HEK293T (cell line): ENCODE data around the gene TESK2.
"Not testable (repeated sequence)": the region's sequence is repeated elsewhere in the genome, so short reads cannot be mapped to it uniquely, and the experiment has no call there.

Source experiments
- BHLHE40 ChIP-seq: fragments of 450-650 bp; IDR thresholded peaks from 2 replicates; pipeline ENCODE4 v1.6.1; 2016; ENCODE audit warnings: mild to moderate bottlenecking, moderate library complexity, borderline replicate concordance
- FOXK2 ChIP-seq: fragments of 450-650 bp; IDR thresholded peaks from 2 replicates; pipeline ENCODE4 v1.6.1; 2016; ENCODE audit warnings: mild to moderate bottlenecking
- FOXM1 ChIP-seq: fragments of 450-650 bp; IDR thresholded peaks from 2 replicates; pipeline ENCODE4 v1.6.1; 2017; ENCODE audit warnings: mild to moderate bottlenecking, borderline replicate concordance
- L3MBTL2 ChIP-seq: fragments of 450-650 bp; conservative IDR thresholded peaks from 2 replicates; pipeline ENCODE4 v1.6.1; 2016; ENCODE audit warnings: mild to moderate bottlenecking
- LEF1 ChIP-seq: fragments of 450-650 bp; IDR thresholded peaks from 2 replicates; pipeline ENCODE4 v1.6.1; 2017; ENCODE audit warnings: mild to moderate bottlenecking, borderline replicate concordance
- SP1 ChIP-seq: fragments of 450-650 bp; IDR thresholded peaks from 2 replicates; pipeline ENCODE4 v1.6.1; 2017
- TF ChIP-seq, protein P1 (sequence below): fragments of 450-650 bp; IDR thresholded peaks from 2 replicates; pipeline ENCODE4 v1.6.1; 2016

DNA sequence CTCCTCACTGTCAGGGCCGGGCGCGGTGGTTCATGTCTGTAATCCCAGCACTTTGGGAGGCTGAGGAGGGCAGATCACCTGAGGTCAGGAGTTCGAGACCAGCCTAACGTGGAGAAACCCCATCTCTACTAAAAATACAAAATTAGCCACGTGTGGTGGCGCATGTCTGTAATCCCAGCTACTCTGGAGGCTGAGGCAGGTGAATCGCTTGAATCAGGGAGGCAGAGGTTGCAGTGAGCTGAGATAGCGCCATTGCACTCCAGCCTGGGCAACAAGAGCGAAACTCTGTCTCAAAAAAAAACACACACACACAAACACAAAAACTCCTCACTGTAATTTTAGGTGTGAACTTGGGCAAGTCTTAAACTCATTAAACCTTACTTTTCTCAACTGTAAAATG lies 33.0 kb upstream of the TESK2 start:
- TF ChIP-seq L3MBTL2, SP1, BHLHE40, FOXK2, FOXM1, LEF1: not testable (repeated sequence)
- TF ChIP-seq, protein P1, sequence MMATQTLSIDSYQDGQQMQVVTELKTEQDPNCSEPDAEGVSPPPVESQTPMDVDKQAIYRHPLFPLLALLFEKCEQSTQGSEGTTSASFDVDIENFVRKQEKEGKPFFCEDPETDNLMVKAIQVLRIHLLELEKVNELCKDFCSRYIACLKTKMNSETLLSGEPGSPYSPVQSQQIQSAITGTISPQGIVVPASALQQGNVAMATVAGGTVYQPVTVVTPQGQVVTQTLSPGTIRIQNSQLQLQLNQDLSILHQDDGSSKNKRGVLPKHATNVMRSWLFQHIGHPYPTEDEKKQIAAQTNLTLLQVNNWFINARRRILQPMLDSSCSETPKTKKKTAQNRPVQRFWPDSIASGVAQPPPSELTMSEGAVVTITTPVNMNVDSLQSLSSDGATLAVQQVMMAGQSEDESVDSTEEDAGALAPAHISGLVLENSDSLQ: not testable (repeated sequence)
